B cell (primary cell): Measurements from ENCODE around the gene NINL. TPM values are rescaled to one million over a fixed set of nuclear protein-coding genes. Genes with fewer than 3 reads are reported as not detected.
"Not testable (repeated sequence)": the region's sequence is repeated elsewhere in the genome, so short reads cannot be mapped to it uniquely, and the experiment has no call there.

Source experiments
- ATAC-seq: fragments of 200-7000 bp; cut with Tn5 transposase; one replicate; pipeline ENCODE4 v1.10.0; 2021; ENCODE audit warnings: low read depth, mild to moderate bottlenecking, moderate number of reproducible peaks, moderate library complexity
- CTCF ChIA-PET: fragments of 350-600 bp; sonication (Branson Sonifier 250); formaldehyde crosslinking; loops from one replicate; lab custom pipeline; 2021; ENCODE audit warnings: antibody characterized with exemption, inconsistent platforms; lab: Charles Lee
- POLR2A ChIA-PET: fragments of 350-600 bp; sonication (Branson Sonifier 250); formaldehyde crosslinking; loops from one replicate; lab custom pipeline; 2021; ENCODE audit warnings: antibody characterized with exemption; lab: Charles Lee
- DNase-seq: peaks from one replicate; pipeline ENCODE4 v3.0.0; 2013
- H2AFZ ChIP-seq: 2 replicates; pipeline ENCODE4 v1.6.1; 2012; ENCODE audit warnings: mild to moderate bottlenecking, low read depth, low read length; ENCODE audit not compliant: insufficient read depth, poor library complexity, severe bottlenecking
- H3K27ac ChIP-seq, 2 donors: 1 replicate in 1 of 2; 2 replicates in 1 of 2; pipeline ENCODE4 v1.5.1; 2012 to 2013; ENCODE audit warnings: low read length in 2 of 2, mild to moderate bottlenecking in 2 of 2, moderate library complexity in 1 of 2
- H3K27me3 ChIP-seq, 4 experiments: fragments of 200-600 bp in 1 of 4; sonication (generic) in 1 of 4; replicated peaks in 1 of 4; 1 replicate in 2 of 4; 2 replicates in 2 of 4; pipeline versions ENCODE4 v1.6.1 to v1.7.0; 2013 to 2016; ENCODE audit warnings: low read length in 3 of 4, mild to moderate bottlenecking in 2 of 4, mixed read lengths in 1 of 4, moderate library complexity in 1 of 4; ENCODE audit not compliant: insufficient read depth in 4 of 4, control insufficient read depth in 3 of 4; ENCODE audit errors: control extremely low read depth in 1 of 4
- H3K36me3 ChIP-seq, 2 experiments: replicated peaks in 1 of 2; 1 replicate in 1 of 2; 2 replicates in 1 of 2; pipeline versions ENCODE4 v1.6.1 to v1.7.1; 2013; ENCODE audit warnings: low read length in 1 of 2; ENCODE audit not compliant: insufficient read depth in 2 of 2, control insufficient read depth in 1 of 2; ENCODE audit errors: control extremely low read depth in 1 of 2, extremely low read depth in 1 of 2
- H3K4me1 ChIP-seq, 2 donors: fragments of 200-600 bp in 1 of 2; sonication (generic) in 1 of 2; 1 replicate in 1 of 2; 2 replicates in 1 of 2; pipeline versions ENCODE4 v1.5.1 to v1.6.1; 2013 to 2017; ENCODE audit warnings: low read length in 2 of 2; ENCODE audit not compliant: control insufficient read depth in 2 of 2, insufficient read depth in 2 of 2
- H3K4me2 ChIP-seq: replicated peaks from 2 replicates; pipeline ENCODE3; 2012; ENCODE audit warnings: mild to moderate bottlenecking, low read depth, low read length; ENCODE audit not compliant: poor library complexity, severe bottlenecking
- H3K4me3 ChIP-seq, 5 experiments: fragments of 200-600 bp in 1 of 5; sonication (generic) in 1 of 5; 1 replicate in 3 of 5; 2 replicates in 2 of 5; pipeline versions ENCODE4 v1.5.1 to v1.7.0; 2011 to 2016; ENCODE audit warnings: low read length in 4 of 5, mild to moderate bottlenecking in 4 of 5, low read depth in 2 of 5, control low read depth in 1 of 5, moderate library complexity in 1 of 5; ENCODE audit not compliant: insufficient read depth in 1 of 5; ENCODE audit errors: control extremely low read depth in 1 of 5, extremely low read depth in 1 of 5
- H3K79me2 ChIP-seq: fragments of 200-600 bp; sonication (generic); one replicate; pipeline ENCODE4 v1.6.0; 2016; ENCODE audit warnings: low read length; ENCODE audit not compliant: control insufficient read depth, insufficient read depth
- H3K9ac ChIP-seq: fragments of 200-600 bp; sonication (generic); 2 replicates; pipeline ENCODE4 v1.6.1; 2017; ENCODE audit warnings: mild to moderate bottlenecking, low read length, moderate library complexity
- H3K9me3 ChIP-seq, 3 donors: one replicate each; pipeline versions ENCODE4 v1.6.1 to v1.7.1; 2013; ENCODE audit warnings: low read length in 2 of 3; ENCODE audit not compliant: control insufficient read depth in 2 of 3, insufficient read depth in 1 of 3; ENCODE audit errors: control extremely low read depth in 1 of 3
- H4K20me1 ChIP-seq: 2 replicates; pipeline ENCODE4 v1.6.0; 2012; ENCODE audit warnings: mild to moderate bottlenecking, low read length; ENCODE audit not compliant: insufficient read depth, control insufficient read depth, poor library complexity, severe bottlenecking
- H3K27ac Mint-ChIP-seq: one replicate; pipeline ENCODE4 v1.8.0; 2021; ENCODE audit warnings: mixed read lengths
- H3K27me3 Mint-ChIP-seq: one replicate; pipeline ENCODE4 v1.8.0; 2021; ENCODE audit warnings: mixed read lengths
- H3K4me1 Mint-ChIP-seq: one replicate; pipeline ENCODE4 v1.8.0; 2021; ENCODE audit warnings: mixed read lengths
- H3K4me3 Mint-ChIP-seq: one replicate; pipeline ENCODE4 v1.8.0; 2021; ENCODE audit warnings: mixed read lengths
- H3K9me3 Mint-ChIP-seq: one replicate; pipeline ENCODE4 v1.8.0; 2022; ENCODE audit warnings: mixed read lengths; ENCODE audit not compliant: insufficient read depth
- EZH2 ChIP-seq: IDR thresholded peaks from 2 replicates; pipeline ENCODE4 v1.6.1; 2012; ENCODE audit warnings: borderline replicate concordance, low read depth, mild to moderate bottlenecking, moderate library complexity, low read length; ENCODE audit not compliant: insufficient read depth, poor library complexity, severe bottlenecking
- WGBS: methylation state at CpG from one replicate; pipeline ENCODE4 v1.1.5; 2013; ENCODE audit warnings: missing lambda C conversion rate; ENCODE audit not compliant: insufficient coverage; 5-methylcytosine and 5-hydroxymethylcytosine counted together
- intact Hi-C: fragments of 100-400 bp; cut with micrococcal nuclease; formaldehyde crosslinking; loops from one replicate; pipeline ENCODE4 v1.10.0; 2022
- polyA plus RNA-seq: library from polyadenylated mRNA; depleted of rRNA; stranded (reverse); fragments of >200 nt; gene quantifications from 2 replicates; pipeline ENCODE4 v1.2.3, GENCODE V29; 2012
- total RNA-seq, 2 donors: library from RNA; stranded (reverse); fragments of 120-200 nt in 1 of 2; gene quantifications; 1 replicate in 1 of 2; 2 replicates in 1 of 2; pipeline versions ENCODE4 v1.2.3 to v1.2.4, GENCODE V29; 2013 to 2022
- TF ChIP-seq, protein P1 (sequence below): fragments of 200-600 bp; IDR thresholded peaks from one replicate; pipeline ENCODE4 v1.8.0; 2022; ENCODE audit warnings: antibody characterized with exemption, mild to moderate bottlenecking

NINL gene
- total and polyA plus RNA-seq, 2 donors (not counting 1 experiment from before 2014, with no cell fraction given) = 1.8 to 5.5 TPM

GRCh38 chr20:25590778-25591177 lies 5.4 kb upstream of the NINL start:
- H3K4me1 ChIP-seq, DNase-seq, H3K9me3 Mint-ChIP-seq, H3K4me3 Mint-ChIP-seq, H3K4me3 ChIP-seq, H2AFZ ChIP-seq, H3K27me3 ChIP-seq, H3K79me2 ChIP-seq, POLR2A ChIA-PET, H3K4me1 Mint-ChIP-seq, H3K9ac ChIP-seq, H3K9me3 ChIP-seq, H3K27ac ChIP-seq, H3K36me3 ChIP-seq, CTCF ChIA-PET, intact Hi-C loops, H4K20me1 ChIP-seq, H3K4me2 ChIP-seq, H3K27ac Mint-ChIP-seq, ATAC-seq: not testable (repeated sequence)
- 100% methylated on average over 4 of the region's 4 CpGs for WGBS
- peaks cover 11% of the 10 kb centered on the region for H3K27me3 Mint-ChIP-seq

DNA sequence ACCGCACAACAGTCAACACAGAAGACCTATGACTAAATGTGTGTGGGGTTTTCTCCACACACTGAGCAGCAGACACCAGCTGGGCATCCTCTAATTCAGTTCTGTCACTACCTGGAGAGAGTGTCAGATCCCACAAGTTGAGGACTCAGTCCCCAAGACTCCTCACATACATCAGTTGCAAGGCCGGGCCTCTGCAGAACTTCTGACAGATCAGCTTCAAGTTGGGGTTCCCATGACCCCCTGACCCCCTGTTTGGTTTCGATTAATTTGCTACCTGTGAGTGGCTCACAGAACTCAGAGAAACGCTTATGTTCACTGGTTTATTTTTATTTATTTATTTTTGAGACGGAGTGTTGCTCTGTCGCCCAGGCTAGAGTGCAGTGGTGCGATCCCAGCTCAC lies 3.2 kb upstream of the NINL start:
- H3K79me2 ChIP-seq = no peaks in the 10 kb centered on the region
- H3K27ac ChIP-seq = no peak overlapping the region
- DNase-seq (no peak), ATAC-seq (no peak)
- no peaks in the 10 kb centered on the region for H4K20me1 ChIP-seq
- H3K4me3 ChIP-seq = no peak overlapping the region
- peaks cover 0 to 12% (median 0%) of the 10 kb centered on the region in 3 donors for H3K9me3 ChIP-seq
- no peaks in the 10 kb centered on the region for H3K36me3 ChIP-seq
- H3K27me3 Mint-ChIP-seq = peaks cover 17% of the 10 kb centered on the region
- peaks cover 0 to 20% (median 4%) of the 10 kb centered on the region in 4 experiments for H3K27me3 ChIP-seq
- 95% methylated on average over 6 of the region's 7 CpGs for WGBS
- H3K9ac ChIP-seq = no peak overlapping the region
- peaks cover 5% of the 10 kb centered on the region for H3K4me1 Mint-ChIP-seq
- peaks cover 5 to 6% of the 10 kb centered on the region in 2 donors for H3K4me1 ChIP-seq
- H3K4me2 ChIP-seq = no peak overlapping the region
- no peaks in the 10 kb centered on the region for H3K9me3 Mint-ChIP-seq
- no peak overlapping the region for H3K4me3 Mint-ChIP-seq
- no peak overlapping the region for H3K27ac Mint-ChIP-seq
- TF ChIP-seq, protein P1, sequence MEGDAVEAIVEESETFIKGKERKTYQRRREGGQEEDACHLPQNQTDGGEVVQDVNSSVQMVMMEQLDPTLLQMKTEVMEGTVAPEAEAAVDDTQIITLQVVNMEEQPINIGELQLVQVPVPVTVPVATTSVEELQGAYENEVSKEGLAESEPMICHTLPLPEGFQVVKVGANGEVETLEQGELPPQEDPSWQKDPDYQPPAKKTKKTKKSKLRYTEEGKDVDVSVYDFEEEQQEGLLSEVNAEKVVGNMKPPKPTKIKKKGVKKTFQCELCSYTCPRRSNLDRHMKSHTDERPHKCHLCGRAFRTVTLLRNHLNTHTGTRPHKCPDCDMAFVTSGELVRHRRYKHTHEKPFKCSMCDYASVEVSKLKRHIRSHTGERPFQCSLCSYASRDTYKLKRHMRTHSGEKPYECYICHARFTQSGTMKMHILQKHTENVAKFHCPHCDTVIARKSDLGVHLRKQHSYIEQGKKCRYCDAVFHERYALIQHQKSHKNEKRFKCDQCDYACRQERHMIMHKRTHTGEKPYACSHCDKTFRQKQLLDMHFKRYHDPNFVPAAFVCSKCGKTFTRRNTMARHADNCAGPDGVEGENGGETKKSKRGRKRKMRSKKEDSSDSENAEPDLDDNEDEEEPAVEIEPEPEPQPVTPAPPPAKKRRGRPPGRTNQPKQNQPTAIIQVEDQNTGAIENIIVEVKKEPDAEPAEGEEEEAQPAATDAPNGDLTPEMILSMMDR = no peak
- no peak for TF ChIP-seq EZH2
- ChIA-PET POLR2A (no interaction called here), CTCF (no interaction called here)
- intact Hi-C loops = no loop called here
- no peak overlapping the region for H2AFZ ChIP-seq
